Measurements from ENCODE around the gene GALNT12. TPM values are rescaled to one million over a fixed set of nuclear protein-coding genes. Genes with fewer than 3 reads are reported as not detected.

GALNT12 gene
- total RNA-seq, 1 donor from 2014 or later = 0.82 TPM

- FAIRE-seq (no peak), DNase-seq (ENCODE audit: low spot score in 2 of 2) (no peak)
Measured at GRCh38 chr9:98873951-98874371, 66.5 kb downstream of the GALNT12 start.

- no peak for FAIRE-seq
Measured at GRCh38 chr9:98874721-98875255, 67.3 kb downstream of the GALNT12 start.

GRCh38 chr9:98875536-98875935 lies 68.1 kb downstream of the GALNT12 start:
- DNase-seq (ENCODE audit: low spot score in 2 of 2) (no peak), FAIRE-seq (no peak)

More at GRCh38 chr9:98874721-98875255, 67.3 kb downstream of the GALNT12 start:
- DNase-seq (ENCODE audit: low spot score in 2 of 2) = no peak

- FAIRE-seq (no peak), DNase-seq (ENCODE audit: low spot score in 2 of 2) (no peak)
Measured at GRCh38 chr9:98877311-98877710, 69.8 kb downstream of the GALNT12 start.

- DNase-seq (ENCODE audit: low spot score in 2 of 2) = no peak
- FAIRE-seq = no peak
Measured at GRCh38 chr9:98879094-98879962, 71.9 kb downstream of the GALNT12 start.

GRCh38 chr9:98879963-98880310 lies 72.5 kb downstream of the GALNT12 start:
- DNase-seq (ENCODE audit: low spot score in 2 of 2) = no peak
- FAIRE-seq = no peak

DNA sequence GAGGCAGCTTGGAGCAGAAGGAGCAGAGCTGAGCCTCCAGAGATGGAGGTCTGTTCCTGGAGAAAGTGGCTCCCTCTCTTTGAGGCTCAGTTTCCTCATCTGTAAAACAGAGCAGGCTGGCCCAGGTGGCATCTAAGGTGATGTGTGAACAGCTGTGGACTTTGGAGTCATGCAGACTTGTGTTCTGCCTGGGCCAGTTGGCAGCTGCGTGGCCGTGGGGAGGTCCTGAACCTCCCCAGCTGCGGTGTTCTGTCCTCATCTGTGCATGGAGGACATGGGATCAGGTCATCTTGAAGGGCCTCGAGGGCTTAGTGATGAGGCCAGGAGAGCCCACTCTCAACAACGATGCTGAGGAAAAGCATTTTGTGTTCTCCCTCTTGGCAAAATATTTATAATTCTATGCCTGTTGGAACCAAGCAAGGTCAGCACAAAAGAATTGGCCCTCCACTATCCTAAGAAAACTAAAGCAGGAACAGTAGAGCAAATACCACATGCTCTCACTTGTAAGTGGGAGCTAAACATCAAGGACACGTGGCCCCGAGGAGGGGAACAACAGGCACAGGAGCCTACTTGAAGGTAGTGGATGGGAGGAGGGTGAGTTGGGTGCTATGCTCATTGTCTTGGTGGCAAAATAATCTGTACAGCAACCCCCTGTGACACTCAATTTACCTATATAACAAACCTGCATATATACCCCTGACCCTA lies 73.0 kb downstream of the GALNT12 start:
- DNase-seq (ENCODE audit: low spot score in 2 of 2) = no peak
- no peak for FAIRE-seq

DNA sequence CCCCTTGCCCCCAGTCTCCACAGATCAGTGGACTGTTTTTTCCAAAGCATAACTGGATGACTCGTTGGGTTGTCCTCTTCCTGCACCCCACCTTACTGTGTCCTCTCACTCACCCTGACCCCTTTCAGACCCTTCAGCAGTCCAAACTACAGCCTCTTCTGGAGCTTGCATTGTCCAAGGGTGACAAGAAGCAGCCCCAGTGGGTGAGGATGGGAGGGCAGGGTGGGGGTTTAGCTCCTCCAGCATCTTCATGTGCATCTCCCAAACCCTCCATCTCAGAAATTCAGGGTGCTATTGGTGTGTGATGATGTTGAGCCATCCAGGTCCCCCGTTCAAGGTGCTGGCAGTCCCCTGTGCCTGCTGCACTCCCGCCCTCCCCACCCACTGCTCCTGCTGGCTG lies 73.9 kb downstream of the GALNT12 start:
- FAIRE-seq (no peak), DNase-seq (ENCODE audit: low spot score in 2 of 2) (no peak)

- FAIRE-seq (no peak), DNase-seq (ENCODE audit: low spot score in 2 of 2) (no peak)
Measured at GRCh38 chr9:98881836-98882568, 74.5 kb downstream of the GALNT12 start.

- DNase-seq (ENCODE audit: low spot score in 2 of 2) = no peak
- no peak for FAIRE-seq
Measured at GRCh38 chr9:98882569-98882923, 75.1 kb downstream of the GALNT12 start.

DNA sequence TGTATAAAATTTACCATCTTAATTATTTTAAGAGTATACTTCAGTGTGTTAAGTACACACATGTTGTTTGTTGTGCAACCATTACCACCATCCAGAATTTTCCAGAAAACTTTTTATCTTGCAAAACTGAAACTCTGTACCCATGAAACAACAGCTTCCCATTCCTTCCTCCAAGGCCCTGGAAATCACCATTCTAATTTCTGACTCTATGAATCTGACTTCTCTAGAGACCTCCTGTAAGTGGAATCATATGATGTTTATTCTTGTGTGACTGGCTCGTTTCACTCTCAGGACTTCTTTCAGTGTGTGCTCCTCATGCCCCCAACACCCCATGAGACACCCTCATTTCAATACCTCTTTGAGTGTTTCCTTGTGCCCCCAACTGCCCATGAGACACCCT lies 75.8 kb downstream of the GALNT12 start:
- DNase-seq (ENCODE audit: low spot score in 2 of 2) (no peak), FAIRE-seq (no peak)

DNA sequence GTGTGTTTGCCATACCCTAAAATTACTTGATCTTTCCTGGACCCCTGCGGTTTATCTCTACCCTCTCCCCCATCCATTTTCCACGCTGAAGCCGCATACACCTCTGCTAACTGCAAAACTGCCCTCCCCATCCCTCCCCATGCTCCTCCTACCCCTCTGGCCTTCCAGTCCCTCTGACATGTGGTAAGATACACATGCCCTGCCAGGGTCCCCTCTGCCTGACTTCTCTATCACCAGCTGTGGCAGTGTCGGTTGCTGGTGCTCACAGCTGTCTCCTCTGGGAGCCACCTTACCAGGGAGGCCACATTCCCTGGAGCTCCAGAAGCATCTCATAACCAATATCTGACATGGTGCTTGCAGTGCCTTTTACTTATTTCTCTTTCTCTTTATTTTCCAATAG lies 77.4 kb downstream of the GALNT12 start:
- no peak for FAIRE-seq

DNA sequence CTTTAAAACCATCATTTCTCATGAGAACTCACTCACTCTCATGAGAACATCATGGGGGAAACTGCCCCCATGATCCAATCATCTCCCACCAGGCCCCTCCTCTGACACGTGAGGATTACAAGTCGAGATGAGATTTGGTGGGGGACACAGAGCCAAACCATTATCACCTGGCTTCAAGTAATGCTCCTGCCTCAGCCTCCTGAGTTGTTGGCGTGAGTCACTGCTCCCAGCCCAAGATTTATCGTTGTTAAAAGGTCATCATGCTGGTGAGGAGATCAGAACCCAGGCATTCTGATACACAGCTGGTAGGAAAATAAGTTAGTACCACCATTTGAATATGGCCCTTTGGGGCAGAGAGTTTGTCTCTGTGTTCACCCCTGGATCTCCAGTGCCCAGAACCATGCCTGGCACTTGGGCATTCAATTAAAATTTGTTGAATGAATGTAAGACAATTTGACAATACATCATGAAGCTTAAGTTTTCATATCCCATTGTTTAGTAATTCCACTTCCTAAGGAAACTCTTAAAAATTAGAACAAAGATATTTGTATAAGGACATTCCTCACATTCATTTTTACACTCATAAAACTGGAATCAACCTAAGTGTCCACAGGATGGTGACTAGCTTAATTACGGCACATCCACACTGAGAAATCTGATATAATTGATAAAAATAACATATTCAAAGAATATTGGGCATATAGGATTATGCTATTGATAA lies 78.3 kb downstream of the GALNT12 start:
- no peak for FAIRE-seq
- no peak for DNase-seq (ENCODE audit: low spot score in 2 of 2)

More for the DNA sequence above, 77.4 kb downstream of the GALNT12 start:
- DNase-seq (ENCODE audit: low spot score in 2 of 2) = no peak

- DNase-seq (ENCODE audit: low spot score in 2 of 2) = no peak
- no peak for FAIRE-seq
Measured at GRCh38 chr9:98886691-98887229, 79.3 kb downstream of the GALNT12 start.

DNA sequence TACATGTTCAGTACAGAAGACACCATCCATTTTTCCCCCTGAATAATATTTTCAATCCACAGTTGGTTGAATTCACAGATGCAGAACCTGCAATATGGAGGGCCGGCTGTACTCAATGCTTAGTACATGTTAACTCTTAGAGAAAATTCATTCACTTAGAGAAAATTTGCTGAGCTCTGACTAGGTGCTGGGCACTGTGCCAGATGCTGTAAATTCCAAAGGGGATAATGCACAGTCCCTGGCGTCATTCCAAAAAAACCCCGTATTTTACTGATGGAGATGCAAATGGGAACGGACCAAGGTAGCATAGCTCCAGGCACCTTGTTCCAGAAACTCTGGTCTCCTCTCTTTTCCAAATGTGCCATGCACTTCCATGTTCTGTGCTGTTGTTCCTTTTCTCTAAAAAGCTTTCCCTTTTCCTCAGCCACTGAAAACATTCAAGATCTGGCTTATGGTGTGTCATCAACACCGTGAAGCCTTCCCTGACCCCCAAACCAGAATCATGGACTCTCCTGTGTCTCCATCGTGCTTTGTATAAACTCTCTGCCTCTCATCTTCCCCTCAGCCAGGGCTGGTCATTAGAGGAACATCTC lies 80.5 kb downstream of the GALNT12 start:
- FAIRE-seq (no peak), DNase-seq (ENCODE audit: low spot score in 2 of 2) (no peak)

GRCh38 chr9:98888801-98889421 lies 81.4 kb downstream of the GALNT12 start:
- DNase-seq (ENCODE audit: low spot score in 2 of 2) (no peak), FAIRE-seq (no peak)

GRCh38 chr9:98890256-98890655 lies 82.8 kb downstream of the GALNT12 start:
- FAIRE-seq (no peak), DNase-seq (ENCODE audit: low spot score in 2 of 2) (no peak)

GRCh38 chr9:98892288-98892687 lies 84.8 kb downstream of the GALNT12 start:
- DNase-seq (ENCODE audit: low spot score in 2 of 2) = no peak
- FAIRE-seq = no peak

- FAIRE-seq (no peak), DNase-seq (ENCODE audit: low spot score in 2 of 2) (no peak)
Measured at GRCh38 chr9:98892690-98893089, 85.2 kb downstream of the GALNT12 start.
